HTR-8/SVneo (cell line): ENCODE measurements around the gene HSD11B1.

ENCODE experiments used
- DNase-seq: peaks from one replicate; pipeline ENCODE4 v3.0.0; 2011; ENCODE audit warnings: low spot score, mixed read lengths; ENCODE audit not compliant: insufficient read length
- FAIRE-seq: peaks from 2 replicates; lab custom pipeline; 2011; peaks lifted over from hg19 to GRCh38; lab: Jason Lieb, UNC

The HSD11B1 gene

GRCh38 chr1:209704584-209704983 is at the start of gene HSD11B1:
Gene HSD11B1 (plus strand): TSS chr1:209704846. CDS start chr1:209704943, 97 bp downstream.
- DNase-seq (no peak), FAIRE-seq (no peak)

GRCh38 chr1:209655411-209656231 is 49.0 kb upstream of the HSD11B1 start:
- no peak for DNase-seq
- FAIRE-seq = no peak

GRCh38 chr1:209657140-209657879 is 47.3 kb upstream of the HSD11B1 start:
- peak; percentile 57 for DNase-seq
- FAIRE-seq = peak; percentile 81

DNA sequence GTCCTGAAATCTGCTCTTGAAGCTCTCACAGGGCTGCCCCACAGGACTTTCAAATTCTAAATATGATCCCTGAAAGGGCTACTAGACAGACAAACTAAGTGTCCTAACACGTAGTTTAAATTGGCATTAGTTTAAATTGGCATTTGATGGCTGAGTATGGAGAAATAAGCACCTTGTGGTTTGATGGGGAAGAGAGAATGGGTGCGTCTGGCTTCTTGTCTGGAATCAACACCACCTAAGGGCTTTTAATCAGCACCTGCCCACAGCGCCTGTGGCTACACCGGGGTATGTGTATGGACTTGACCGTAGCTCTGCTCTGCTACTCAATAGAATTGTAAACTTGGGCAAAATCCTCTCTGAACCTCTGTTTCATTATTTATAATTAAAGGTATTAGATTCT is 46.7 kb upstream of the HSD11B1 start:
- FAIRE-seq (no peak), DNase-seq (no peak)

GRCh38 chr1:209659909-209660308 is 44.7 kb upstream of the HSD11B1 start:
- FAIRE-seq (no peak), DNase-seq (no peak)

DNA sequence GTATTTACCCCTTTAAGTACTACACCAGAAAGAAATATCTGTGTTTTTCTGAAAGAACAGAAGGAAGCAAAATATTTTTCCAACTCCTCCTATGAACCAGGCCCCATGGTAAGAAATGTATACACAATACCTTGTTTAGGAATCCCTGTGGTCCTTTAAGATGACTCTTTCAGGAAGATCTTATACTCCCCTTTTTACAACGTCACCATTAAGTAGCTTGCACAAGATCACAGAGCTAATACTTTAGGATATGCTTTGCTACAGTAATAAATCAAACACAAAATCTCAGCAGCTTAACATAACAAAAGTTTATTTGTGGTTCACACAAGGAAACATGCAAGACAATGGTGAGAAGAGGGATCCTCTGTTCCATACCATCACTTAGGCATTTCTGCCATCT is 43.6 kb upstream of the HSD11B1 start:
- DNase-seq (no peak), FAIRE-seq (no peak)

DNA sequence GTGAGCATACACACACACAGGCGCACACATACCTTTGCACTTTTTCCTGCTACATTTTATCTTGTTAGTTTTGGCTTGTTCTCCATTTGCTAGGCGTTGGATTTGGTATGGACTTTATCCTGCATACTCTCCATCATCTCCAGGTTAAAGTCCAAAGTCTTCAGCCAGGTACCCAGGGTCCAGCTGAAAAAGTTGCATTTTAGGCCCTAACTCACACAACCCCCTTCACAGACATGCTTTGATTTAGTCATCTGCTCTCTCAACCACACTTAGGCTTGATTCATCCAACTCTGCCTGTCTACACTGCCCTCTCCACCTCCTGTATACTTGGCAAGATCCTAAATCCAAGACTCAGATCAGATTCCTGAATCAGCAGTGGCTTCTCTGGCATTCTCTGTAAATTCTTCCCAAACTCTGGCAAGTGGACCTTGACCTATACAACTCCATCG is 41.7 kb upstream of the HSD11B1 start:
- FAIRE-seq = no peak
- no peak for DNase-seq

- FAIRE-seq (no peak), DNase-seq (no peak)
Measured at GRCh38 chr1:209667103-209667502, 37.5 kb upstream of the HSD11B1 start.

DNA sequence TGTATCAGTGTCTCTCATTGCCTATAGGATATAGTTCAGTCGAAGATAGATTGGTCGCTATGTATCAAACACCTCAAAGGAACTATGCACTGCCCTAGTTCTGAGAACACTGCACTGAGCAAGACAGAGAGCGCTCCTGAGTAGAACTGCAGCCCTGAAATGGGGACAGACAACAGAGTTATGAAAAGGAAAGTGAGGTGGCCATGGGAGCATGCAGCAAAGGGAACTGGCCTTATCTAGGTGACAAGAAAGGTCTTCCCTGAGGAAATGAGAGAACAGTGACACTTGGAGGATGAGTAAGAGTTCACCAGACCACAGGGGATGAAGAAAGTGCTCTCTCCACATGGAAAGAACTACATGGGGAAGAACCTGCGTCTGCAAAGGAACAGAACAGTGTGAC is 36.9 kb upstream of the HSD11B1 start:
- no peak for FAIRE-seq
- no peak for DNase-seq

DNA sequence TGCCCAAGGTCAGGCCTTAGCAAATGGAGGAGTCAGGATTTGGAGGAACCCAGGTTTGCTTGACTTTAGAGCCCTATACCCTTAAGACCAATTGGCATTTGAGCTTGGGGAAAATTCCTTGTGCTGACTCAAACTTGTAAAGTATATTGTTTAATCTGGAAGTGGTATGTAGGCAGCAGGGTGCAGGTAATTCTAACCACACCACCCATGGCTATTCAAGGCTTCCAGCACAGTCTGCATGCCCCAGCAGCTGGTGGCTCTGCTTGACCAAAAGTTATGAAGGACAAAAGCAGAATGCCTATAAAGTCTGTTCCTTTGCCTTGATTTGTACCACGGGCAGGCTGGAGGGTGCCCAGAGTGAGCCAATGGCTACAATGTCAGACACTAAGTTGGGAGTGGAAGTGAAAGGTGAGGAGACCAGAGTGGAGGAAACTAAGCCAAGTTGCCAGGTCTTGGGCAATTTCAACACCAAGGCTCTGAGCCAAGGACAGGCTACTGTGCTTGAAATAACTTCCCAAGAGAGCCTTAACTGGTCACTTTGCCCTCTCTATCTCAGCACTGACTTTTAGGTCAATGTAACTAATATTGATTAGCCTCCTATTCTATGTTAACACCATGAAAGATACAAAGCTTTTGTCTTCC is 34.1 kb upstream of the HSD11B1 start:
- DNase-seq = no peak
- FAIRE-seq = no peak

- FAIRE-seq = no peak
- no peak for DNase-seq
Measured at GRCh38 chr1:209672705-209673630, 31.7 kb upstream of the HSD11B1 start.

- DNase-seq (no peak), FAIRE-seq (no peak)
Measured at GRCh38 chr1:209673631-209674417, 30.8 kb upstream of the HSD11B1 start.

DNA sequence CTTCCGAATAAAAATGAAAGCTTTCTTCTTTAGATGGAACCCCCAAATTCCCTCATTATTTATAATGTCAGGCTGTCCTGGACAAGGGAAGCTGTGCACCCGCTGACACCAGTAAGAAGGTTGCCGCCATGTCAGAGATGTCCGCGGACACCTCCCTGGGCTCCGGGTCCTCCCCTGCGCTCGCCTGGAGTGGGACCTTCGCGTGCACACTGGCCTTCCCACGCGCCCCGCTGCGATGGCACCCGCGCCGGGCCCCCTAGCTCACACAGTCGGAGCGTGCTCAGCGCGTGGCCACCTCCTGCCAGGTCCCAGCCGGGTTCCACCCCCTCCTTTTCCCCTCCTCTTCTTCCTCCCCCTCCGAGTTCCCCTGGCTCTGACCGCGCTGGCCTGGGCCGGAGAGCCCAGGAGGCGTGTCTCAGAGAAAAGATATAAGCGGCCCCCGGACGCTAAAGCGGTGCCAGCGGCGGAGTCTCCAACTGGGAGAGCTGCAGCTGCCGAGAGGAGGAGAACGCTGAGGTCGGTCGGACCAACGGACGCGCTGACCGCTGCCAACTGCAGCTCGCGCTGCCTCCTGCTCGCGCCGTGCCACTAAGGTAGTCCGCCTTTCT is 29.6 kb upstream of the HSD11B1 start, which contains the start of gene G0S2:
Gene G0S2, plus strand, starts transcription at position 456 of the 608 bp plus-strand sequence. CDS start 273 bp downstream, outside the sequence.
- no peak for DNase-seq
- FAIRE-seq = no peak

DNA sequence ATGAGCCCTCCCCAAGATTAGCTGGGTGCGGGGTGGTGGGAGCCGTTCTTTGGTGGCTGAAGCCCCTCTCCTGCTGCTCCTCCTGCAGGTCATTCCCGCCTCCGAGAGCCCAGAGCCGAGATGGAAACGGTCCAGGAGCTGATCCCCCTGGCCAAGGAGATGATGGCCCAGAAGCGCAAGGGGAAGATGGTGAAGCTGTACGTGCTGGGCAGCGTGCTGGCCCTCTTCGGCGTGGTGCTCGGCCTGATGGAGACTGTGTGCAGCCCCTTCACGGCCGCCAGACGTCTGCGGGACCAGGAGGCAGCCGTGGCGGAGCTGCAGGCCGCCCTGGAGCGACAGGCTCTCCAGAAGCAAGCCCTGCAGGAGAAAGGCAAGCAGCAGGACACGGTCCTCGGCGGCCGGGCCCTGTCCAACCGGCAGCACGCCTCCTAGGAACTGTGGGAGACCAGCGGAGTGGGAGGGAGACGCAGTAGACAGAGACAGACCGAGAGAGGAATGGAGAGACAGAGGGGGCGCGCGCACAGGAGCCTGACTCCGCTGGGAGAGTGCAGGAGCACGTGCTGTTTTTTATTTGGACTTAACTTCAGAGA is 29.0 kb upstream of the HSD11B1 start:
- no peak for FAIRE-seq

DNA sequence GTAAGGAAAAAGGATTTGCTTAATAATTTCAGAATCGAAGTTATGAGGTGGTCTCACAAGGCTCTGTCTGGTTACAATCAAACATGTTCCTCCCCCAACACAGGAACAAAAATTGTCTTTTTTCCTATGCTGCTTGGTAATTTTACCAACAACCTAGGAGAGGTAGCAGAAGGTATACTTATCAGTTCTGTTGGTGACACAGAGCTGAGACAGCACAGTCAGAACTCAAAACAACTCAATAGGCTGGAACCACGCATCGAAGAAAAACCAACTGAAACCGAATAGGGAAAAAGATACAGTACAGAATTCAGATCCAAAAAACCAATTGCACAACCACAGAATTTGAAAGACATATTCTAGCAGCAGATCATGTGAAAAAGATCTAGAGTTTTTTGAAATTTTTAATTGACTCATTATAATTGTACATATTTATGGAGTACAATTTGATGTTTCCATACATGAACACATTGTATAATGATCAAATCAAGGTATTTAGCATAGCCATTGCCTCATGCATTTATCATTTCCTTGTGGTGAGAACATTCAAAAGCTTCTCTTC is 25.6 kb upstream of the HSD11B1 start:
- FAIRE-seq (no peak), DNase-seq (no peak)

More for the DNA sequence above, 29.0 kb upstream of the HSD11B1 start:
- DNase-seq = no peak

GRCh38 chr1:209685821-209686220 is 18.8 kb upstream of the HSD11B1 start:
- DNase-seq = no peak

DNA sequence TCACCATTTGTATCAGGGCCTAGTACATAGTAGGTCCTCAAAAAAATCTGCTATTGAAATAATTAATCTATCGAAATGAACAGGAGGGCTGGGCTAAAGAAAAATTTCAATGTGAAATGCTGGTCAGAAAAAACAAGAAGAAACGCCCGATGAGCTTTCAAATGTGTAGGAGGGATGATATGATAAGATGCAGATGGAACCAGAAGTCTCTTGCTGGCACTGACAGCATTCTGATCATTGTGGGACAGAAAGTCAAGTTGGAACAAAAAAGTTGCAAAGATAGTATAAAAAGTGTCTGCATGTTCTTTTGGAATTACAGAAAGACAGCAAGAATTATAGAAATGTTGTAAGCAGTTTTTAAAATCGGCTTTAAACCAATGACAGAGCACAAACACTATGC is 18.3 kb upstream of the HSD11B1 start:
- DNase-seq = no peak
- FAIRE-seq = no peak

More at GRCh38 chr1:209685821-209686220, 18.8 kb upstream of the HSD11B1 start:
- FAIRE-seq = no peak

- DNase-seq (no peak), FAIRE-seq (no peak)
Measured at GRCh38 chr1:209688746-209689234, 15.9 kb upstream of the HSD11B1 start.
